Keratinocyte (primary cell): ENCODE data around the gene ZNF576.

Experiments
- EZH2 ChIP-seq: IDR thresholded peaks from one replicate; pipeline ENCODE4 v1.6.1; 2012; ENCODE audit warnings: inconsistent platforms, mild to moderate bottlenecking, low read length, moderate library complexity
- TF ChIP-seq, protein P1 (sequence below), 3 experiments: IDR thresholded peaks in 1 of 3; conservative IDR thresholded peaks in 1 of 3; optimal IDR thresholded peaks in 1 of 3; 2 replicates in 2 of 3; 3 replicates in 1 of 3; pipeline versions ENCODE3 to v1.5.1; 2011; ENCODE audit warnings: low read length in 3 of 3, mild to moderate bottlenecking in 3 of 3, moderate library complexity in 2 of 3, control low read depth in 1 of 3, inconsistent platforms in 1 of 3; ENCODE audit not compliant: insufficient read depth in 2 of 3; ENCODE audit errors: extremely low read depth in 1 of 3

DNA sequence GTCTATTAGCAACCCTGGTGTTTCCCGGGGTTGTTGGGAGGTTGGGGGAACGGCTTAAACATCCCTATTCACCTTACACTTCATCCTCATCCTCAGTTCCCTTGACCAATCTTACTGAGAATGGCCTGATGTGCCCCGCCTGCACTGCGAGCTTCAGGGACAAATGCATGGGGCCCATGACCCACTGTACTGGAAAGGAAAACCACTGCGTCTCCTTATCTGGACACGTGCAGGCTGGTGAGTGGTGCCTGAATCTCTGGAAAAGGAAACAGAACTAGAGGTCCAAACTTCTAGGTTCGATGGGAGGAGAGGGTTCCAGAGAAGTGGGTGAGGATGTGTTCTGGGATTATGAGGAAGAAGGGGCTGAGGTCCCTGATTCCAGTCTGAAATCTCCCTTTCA lies 14.9 kb upstream of the ZNF576 start:
- TF ChIP-seq, protein P1, sequence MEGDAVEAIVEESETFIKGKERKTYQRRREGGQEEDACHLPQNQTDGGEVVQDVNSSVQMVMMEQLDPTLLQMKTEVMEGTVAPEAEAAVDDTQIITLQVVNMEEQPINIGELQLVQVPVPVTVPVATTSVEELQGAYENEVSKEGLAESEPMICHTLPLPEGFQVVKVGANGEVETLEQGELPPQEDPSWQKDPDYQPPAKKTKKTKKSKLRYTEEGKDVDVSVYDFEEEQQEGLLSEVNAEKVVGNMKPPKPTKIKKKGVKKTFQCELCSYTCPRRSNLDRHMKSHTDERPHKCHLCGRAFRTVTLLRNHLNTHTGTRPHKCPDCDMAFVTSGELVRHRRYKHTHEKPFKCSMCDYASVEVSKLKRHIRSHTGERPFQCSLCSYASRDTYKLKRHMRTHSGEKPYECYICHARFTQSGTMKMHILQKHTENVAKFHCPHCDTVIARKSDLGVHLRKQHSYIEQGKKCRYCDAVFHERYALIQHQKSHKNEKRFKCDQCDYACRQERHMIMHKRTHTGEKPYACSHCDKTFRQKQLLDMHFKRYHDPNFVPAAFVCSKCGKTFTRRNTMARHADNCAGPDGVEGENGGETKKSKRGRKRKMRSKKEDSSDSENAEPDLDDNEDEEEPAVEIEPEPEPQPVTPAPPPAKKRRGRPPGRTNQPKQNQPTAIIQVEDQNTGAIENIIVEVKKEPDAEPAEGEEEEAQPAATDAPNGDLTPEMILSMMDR (optimal IDR thresholded peaks at IDR 0.05 in 1 of 3, IDR thresholded peaks at IDR 0.05 in 1 of 3, conservative IDR thresholded peaks at IDR 0.05 in 1 of 3; ENCODE audit: extremely low read depth in 1 of 3, insufficient read depth in 2 of 3, low read length in 3 of 3): no peak
- TF ChIP-seq EZH2: no peak
